ENCODE results near the gene WDFY3.

Gene WDFY3

DNA sequence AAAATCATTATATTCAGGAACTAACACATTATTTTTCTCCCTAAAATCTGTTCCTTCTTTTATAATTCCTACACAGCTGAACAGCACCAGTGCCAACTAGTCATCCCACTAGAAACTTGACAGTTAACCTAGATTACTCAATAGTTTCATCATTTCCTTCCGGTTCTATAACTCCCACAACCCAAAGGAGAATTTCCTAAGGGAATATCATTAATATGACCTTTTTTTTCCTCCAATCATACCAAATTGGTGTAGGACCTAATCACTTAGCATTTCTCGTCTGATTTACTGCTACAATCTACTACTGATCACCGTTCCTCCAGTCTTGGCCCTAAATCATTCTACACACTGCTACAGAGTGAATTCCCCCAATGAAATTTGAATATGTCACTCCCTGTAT is 45.9 kb downstream of the WDFY3 start:
- H3K4me3 ChIP-seq (ENCODE audit: low read depth, low read length), result no peak overlapping the region
- no peaks in the 10 kb centered on the region for H3K27me3 ChIP-seq (ENCODE audit: control insufficient read depth, insufficient read depth, low read length)
- H3K9me3 ChIP-seq (ENCODE audit: control insufficient read depth, insufficient read depth, low read length), result no peaks in the 10 kb centered on the region
- no peak overlapping the region for H3K9ac ChIP-seq (ENCODE audit: low read depth, low read length)
- H3K4me1 ChIP-seq (ENCODE audit: control insufficient read depth, insufficient read depth, low read length), result peaks cover 9% of the 10 kb centered on the region
- H3K36me3 ChIP-seq (ENCODE audit: control insufficient read depth, insufficient read depth, low read length), result no peaks in the 10 kb centered on the region

DNA sequence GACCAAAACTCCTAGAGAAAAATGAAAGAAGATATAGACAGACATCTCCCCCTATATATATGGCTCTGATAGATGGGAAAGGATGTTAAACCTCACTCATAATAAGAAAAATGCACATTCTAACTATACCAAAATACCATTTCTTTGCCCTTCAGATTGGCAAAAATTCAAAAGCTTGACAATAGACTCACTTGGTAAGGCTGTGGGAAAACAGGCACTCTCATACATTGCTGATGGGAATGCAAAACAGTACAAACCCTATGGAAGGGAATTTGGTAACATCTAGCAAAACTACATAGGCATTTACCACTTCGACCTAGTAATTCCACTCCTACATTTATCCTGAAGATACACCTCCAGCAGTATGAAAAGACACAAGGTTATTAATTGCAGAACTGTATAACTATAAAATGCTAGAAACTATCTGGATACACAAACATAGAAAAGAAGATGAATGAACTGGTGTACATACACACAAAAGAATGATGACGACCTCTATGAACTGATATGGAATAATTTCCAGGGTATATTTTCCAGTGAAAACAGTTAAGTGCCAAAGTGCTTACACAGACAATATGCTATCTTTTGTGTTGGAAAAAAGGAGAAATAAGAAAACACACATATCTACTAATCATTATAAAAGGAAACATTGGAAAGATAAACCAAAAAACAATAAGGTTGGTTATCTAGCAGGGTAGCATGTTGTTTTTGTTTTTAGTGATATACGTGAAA is 48.5 kb downstream of the WDFY3 start:
- H3K4me1 ChIP-seq (ENCODE audit: control insufficient read depth, insufficient read depth, low read length), result peaks cover 9% of the 10 kb centered on the region

GRCh38 chr4:84917086-84917821 is 49.2 kb downstream of the WDFY3 start:
- no peaks in the 10 kb centered on the region for H3K27me3 ChIP-seq (ENCODE audit: control insufficient read depth, insufficient read depth, low read length)
- no peak overlapping the region for H3K9ac ChIP-seq (ENCODE audit: low read depth, low read length)
- peaks cover 6% of the 10 kb centered on the region for H3K4me1 ChIP-seq (ENCODE audit: control insufficient read depth, insufficient read depth, low read length)
- H3K36me3 ChIP-seq (ENCODE audit: control insufficient read depth, insufficient read depth, low read length), result no peaks in the 10 kb centered on the region
- H3K4me3 ChIP-seq (ENCODE audit: low read depth, low read length), result no peak overlapping the region
- no peaks in the 10 kb centered on the region for H3K9me3 ChIP-seq (ENCODE audit: control insufficient read depth, insufficient read depth, low read length)

More for the DNA sequence above, 48.5 kb downstream of the WDFY3 start:
- Histone ChIP-seq H3K9ac (ENCODE audit: low read depth, low read length) (no peak overlapping the region), H3K9me3 (ENCODE audit: control insufficient read depth, insufficient read depth, low read length) (no peaks in the 10 kb centered on the region), H3K27me3 (ENCODE audit: control insufficient read depth, insufficient read depth, low read length) (no peaks in the 10 kb centered on the region), H3K4me3 (ENCODE audit: low read depth, low read length) (no peak overlapping the region), H3K36me3 (ENCODE audit: control insufficient read depth, insufficient read depth, low read length) (no peaks in the 10 kb centered on the region)

DNA sequence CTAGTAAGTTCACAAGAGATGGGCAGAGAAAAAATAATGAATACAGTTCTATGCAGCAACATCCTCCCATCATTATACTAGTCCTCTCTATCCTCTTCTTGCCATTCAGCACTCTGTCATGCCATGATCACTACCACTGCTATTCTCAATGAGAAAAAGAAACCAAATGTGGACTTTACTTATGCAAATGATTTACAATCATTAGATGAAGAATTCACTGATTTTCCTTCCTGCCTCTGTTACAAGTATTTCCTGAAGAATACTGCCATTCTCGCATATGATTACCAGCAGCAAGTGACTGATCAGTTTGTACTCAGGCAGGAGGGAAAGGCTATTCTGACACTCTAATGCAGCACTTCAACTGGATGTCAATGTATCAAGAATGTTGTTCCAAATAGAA is 50.3 kb downstream of the WDFY3 start:
- Histone ChIP-seq H3K36me3 (ENCODE audit: control insufficient read depth, insufficient read depth, low read length) (no peaks in the 10 kb centered on the region), H3K4me1 (ENCODE audit: control insufficient read depth, insufficient read depth, low read length) (peaks cover 6% of the 10 kb centered on the region), H3K4me3 (ENCODE audit: low read depth, low read length) (no peak overlapping the region), H3K9ac (ENCODE audit: low read depth, low read length) (no peak overlapping the region), H3K9me3 (ENCODE audit: control insufficient read depth, insufficient read depth, low read length) (no peaks in the 10 kb centered on the region), H3K27me3 (ENCODE audit: control insufficient read depth, insufficient read depth, low read length) (no peaks in the 10 kb centered on the region)

GRCh38 chr4:84915396-84915780 is 51.1 kb downstream of the WDFY3 start:
- Histone ChIP-seq H3K4me1 (ENCODE audit: control insufficient read depth, insufficient read depth, low read length) (peaks cover 6% of the 10 kb centered on the region), H3K36me3 (ENCODE audit: control insufficient read depth, insufficient read depth, low read length) (no peaks in the 10 kb centered on the region), H3K9ac (ENCODE audit: low read depth, low read length) (no peak overlapping the region), H3K27me3 (ENCODE audit: control insufficient read depth, insufficient read depth, low read length) (no peaks in the 10 kb centered on the region), H3K9me3 (ENCODE audit: control insufficient read depth, insufficient read depth, low read length) (no peaks in the 10 kb centered on the region), H3K4me3 (ENCODE audit: low read depth, low read length) (no peak overlapping the region)

DNA sequence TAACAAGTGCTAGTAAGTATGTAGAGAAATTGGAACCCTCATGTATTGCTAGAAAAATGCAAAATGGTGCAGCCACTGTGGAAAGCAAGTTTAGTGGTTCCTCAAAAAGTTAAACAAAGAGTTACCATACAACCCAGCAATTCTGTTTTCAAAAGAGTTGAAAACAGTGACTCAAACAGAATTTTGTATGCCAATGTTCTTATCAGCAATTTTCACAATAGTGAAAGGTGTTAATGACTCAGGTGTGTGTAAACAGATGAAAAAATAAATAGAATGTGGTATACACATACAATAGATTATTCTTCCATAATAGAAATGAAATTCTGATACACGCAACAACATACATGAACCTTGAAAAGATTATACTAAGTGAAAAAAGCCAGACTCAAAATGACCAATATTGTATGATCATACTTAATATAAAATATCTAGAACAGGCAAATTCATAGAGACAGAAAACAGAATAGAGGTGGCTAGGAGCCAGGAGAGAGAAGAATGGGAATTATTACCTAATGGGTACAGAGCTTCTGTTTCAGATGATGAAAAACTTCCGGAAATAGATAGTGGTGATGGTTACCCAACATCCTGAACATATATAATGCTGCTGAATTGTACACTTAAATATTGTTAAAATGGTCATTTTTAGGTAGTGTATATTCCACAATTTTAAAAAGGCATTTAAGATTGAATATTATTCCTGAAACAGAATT is 51.6 kb downstream of the WDFY3 start:
- no peak overlapping the region for H3K9ac ChIP-seq (ENCODE audit: low read depth, low read length)
- H3K36me3 ChIP-seq (ENCODE audit: control insufficient read depth, insufficient read depth, low read length), result no peaks in the 10 kb centered on the region
- H3K9me3 ChIP-seq (ENCODE audit: control insufficient read depth, insufficient read depth, low read length), result no peaks in the 10 kb centered on the region
- no peak overlapping the region for H3K4me3 ChIP-seq (ENCODE audit: low read depth, low read length)
- H3K27me3 ChIP-seq (ENCODE audit: control insufficient read depth, insufficient read depth, low read length), result no peaks in the 10 kb centered on the region
- H3K4me1 ChIP-seq (ENCODE audit: control insufficient read depth, insufficient read depth, low read length), result peaks cover 6% of the 10 kb centered on the region

GRCh38 chr4:84913176-84913575 is 53.3 kb downstream of the WDFY3 start:
- Histone ChIP-seq H3K4me3 (ENCODE audit: low read depth, low read length) (no peak overlapping the region), H3K27me3 (ENCODE audit: control insufficient read depth, insufficient read depth, low read length) (no peaks in the 10 kb centered on the region), H3K4me1 (ENCODE audit: control insufficient read depth, insufficient read depth, low read length) (peaks cover 7% of the 10 kb centered on the region), H3K9me3 (ENCODE audit: control insufficient read depth, insufficient read depth, low read length) (no peaks in the 10 kb centered on the region), H3K9ac (ENCODE audit: low read depth, low read length) (no peak overlapping the region), H3K36me3 (ENCODE audit: control insufficient read depth, insufficient read depth, low read length) (no peaks in the 10 kb centered on the region)

GRCh38 chr4:84912741-84913140 is 53.7 kb downstream of the WDFY3 start:
- no peaks in the 10 kb centered on the region for H3K9me3 ChIP-seq (ENCODE audit: control insufficient read depth, insufficient read depth, low read length)
- no peaks in the 10 kb centered on the region for H3K36me3 ChIP-seq (ENCODE audit: control insufficient read depth, insufficient read depth, low read length)
- no peak overlapping the region for H3K4me3 ChIP-seq (ENCODE audit: low read depth, low read length)
- H3K27me3 ChIP-seq (ENCODE audit: control insufficient read depth, insufficient read depth, low read length), result no peaks in the 10 kb centered on the region
- peaks cover 11% of the 10 kb centered on the region for H3K4me1 ChIP-seq (ENCODE audit: control insufficient read depth, insufficient read depth, low read length)
- no peak overlapping the region for H3K9ac ChIP-seq (ENCODE audit: low read depth, low read length)

DNA sequence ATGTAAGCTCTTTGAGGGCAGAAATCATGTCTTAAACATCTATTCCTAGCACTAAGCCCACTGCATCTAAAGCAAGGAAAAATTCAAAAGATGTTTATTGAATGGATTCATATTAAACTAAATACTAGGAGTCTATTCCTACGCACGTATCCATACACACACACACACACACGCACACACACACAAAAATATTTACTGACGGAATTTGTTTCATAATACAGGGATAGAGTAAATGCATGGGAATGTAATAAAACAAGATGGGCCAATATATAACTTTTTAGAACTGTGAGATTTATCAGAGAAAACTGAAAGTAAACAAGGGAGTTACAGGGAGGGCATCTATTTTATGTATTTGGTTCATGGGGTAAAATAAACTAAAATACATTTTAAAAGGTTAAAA is 57.6 kb downstream of the WDFY3 start:
- H3K36me3 ChIP-seq (ENCODE audit: control insufficient read depth, insufficient read depth, low read length), result no peaks in the 10 kb centered on the region
- H3K9ac ChIP-seq (ENCODE audit: low read depth, low read length), result no peak overlapping the region
- H3K4me3 ChIP-seq (ENCODE audit: low read depth, low read length), result no peak overlapping the region
- no peaks in the 10 kb centered on the region for H3K9me3 ChIP-seq (ENCODE audit: control insufficient read depth, insufficient read depth, low read length)
- H3K4me1 ChIP-seq (ENCODE audit: control insufficient read depth, insufficient read depth, low read length), result peaks cover 6% of the 10 kb centered on the region
- H3K27me3 ChIP-seq (ENCODE audit: control insufficient read depth, insufficient read depth, low read length), result no peaks in the 10 kb centered on the region

DNA sequence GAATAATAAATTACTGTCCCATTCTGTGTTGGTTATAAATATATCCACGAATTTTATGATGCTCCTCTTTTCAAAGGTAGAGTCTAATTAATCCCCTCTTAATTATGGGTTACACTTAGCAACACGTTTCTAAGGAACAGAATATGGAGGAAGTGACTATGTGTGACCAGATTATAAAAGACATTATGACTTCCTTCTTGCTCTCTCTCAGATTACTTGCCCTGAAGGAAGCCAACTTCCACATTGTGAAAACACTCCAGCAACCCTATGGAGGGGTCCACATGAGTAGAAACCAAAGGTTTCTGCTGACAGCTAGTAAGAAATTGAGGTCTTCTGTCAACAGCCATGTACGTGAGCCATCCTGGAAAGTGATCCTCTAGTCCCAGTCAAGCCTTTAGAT is 59.3 kb downstream of the WDFY3 start:
- Histone ChIP-seq H3K4me3 (ENCODE audit: low read depth, low read length) (no peak overlapping the region), H3K4me1 (ENCODE audit: control insufficient read depth, insufficient read depth, low read length) (peaks cover 6% of the 10 kb centered on the region), H3K9ac (ENCODE audit: low read depth, low read length) (no peak overlapping the region), H3K36me3 (ENCODE audit: control insufficient read depth, insufficient read depth, low read length) (no peaks in the 10 kb centered on the region), H3K9me3 (ENCODE audit: control insufficient read depth, insufficient read depth, low read length) (no peaks in the 10 kb centered on the region), H3K27me3 (ENCODE audit: control insufficient read depth, insufficient read depth, low read length) (no peaks in the 10 kb centered on the region)

GRCh38 chr4:84905646-84906045 is 60.8 kb downstream of the WDFY3 start:
- no peaks in the 10 kb centered on the region for H3K27me3 ChIP-seq (ENCODE audit: control insufficient read depth, insufficient read depth, low read length)
- H3K4me1 ChIP-seq (ENCODE audit: control insufficient read depth, insufficient read depth, low read length), result peaks cover 11% of the 10 kb centered on the region
- no peaks in the 10 kb centered on the region for H3K9me3 ChIP-seq (ENCODE audit: control insufficient read depth, insufficient read depth, low read length)
- no peak overlapping the region for H3K9ac ChIP-seq (ENCODE audit: low read depth, low read length)
- H3K4me3 ChIP-seq (ENCODE audit: low read depth, low read length), result no peak overlapping the region
- H3K36me3 ChIP-seq (ENCODE audit: control insufficient read depth, insufficient read depth, low read length), result no peaks in the 10 kb centered on the region
